ENCODE measurements around the gene C15orf40.

DNA sequence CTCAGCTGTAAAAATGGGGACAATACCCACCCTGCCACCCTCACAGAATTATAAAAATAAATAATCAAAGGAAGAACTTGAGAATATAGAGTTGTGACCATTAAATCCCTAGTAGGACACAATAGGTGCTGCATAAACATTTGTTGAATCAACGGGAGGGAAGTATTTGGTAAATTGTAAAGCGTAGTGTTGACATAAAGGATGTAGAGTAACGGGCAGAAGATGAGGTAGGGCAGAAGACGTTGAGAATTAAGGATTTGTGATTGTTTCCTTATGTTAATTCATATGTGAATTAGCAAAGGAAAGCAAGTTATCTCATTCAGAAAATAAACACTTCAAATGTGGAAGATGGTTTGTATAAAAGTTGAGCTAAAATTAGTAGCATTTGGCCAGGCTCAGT is 18.3 kb downstream of the C15orf40 start:
- TF ChIP-seq POLR2A (IDR thresholded peaks at IDR 0.05; ENCODE audit: low read length) (no peak), GATA1 (IDR thresholded peaks at IDR 0.05; ENCODE audit: low read depth, low read length) (no peak)
